CD4-positive, alpha-beta T cell (primary cell): ENCODE data around the gene ACHE. TPM values are rescaled to one million over a fixed set of nuclear protein-coding genes. Genes with fewer than 3 reads are reported as not detected.
"Not testable (repeated sequence)": the region's sequence is repeated elsewhere in the genome, so short reads cannot be mapped to it uniquely, and the experiment has no call there.

Experiments
- ATAC-seq: fragments of 200-7000 bp; cut with Tn5 transposase; one replicate; pipeline ENCODE4 v1.10.0; 2022; ENCODE audit warnings: mild to moderate bottlenecking; ENCODE audit not compliant: poor library complexity
- CTCF ChIA-PET: fragments of 350-600 bp; sonication (Branson Sonifier 250); formaldehyde crosslinking; loops from one replicate; lab custom pipeline; 2021; ENCODE audit warnings: antibody characterized with exemption, inconsistent platforms; lab: Charles Lee
- POLR2A ChIA-PET: fragments of 350-600 bp; sonication (Branson Sonifier 250); formaldehyde crosslinking; loops from one replicate; lab custom pipeline; 2021; ENCODE audit warnings: antibody characterized with exemption, inconsistent platforms; lab: Charles Lee
- DNase-seq, 14 experiments: peaks; one replicate each; pipeline ENCODE4 v3.0.0-alpha.2; 2013 to 2020; ENCODE audit warnings: mixed read lengths in 2 of 14
- H3K27ac ChIP-seq, 2 donors: one replicate each; pipeline versions ENCODE4 v1.5.1 to v1.7.0; 2013; ENCODE audit warnings: low read length in 2 of 2, low read depth in 1 of 2, mild to moderate bottlenecking in 1 of 2
- H3K27me3 ChIP-seq, 2 experiments: 1 replicate in 1 of 2; 2 replicates in 1 of 2; pipeline versions ENCODE4 v1.6.1 to v1.7.0; 2013; ENCODE audit warnings: low read length in 2 of 2, control low read depth in 1 of 2, mild to moderate bottlenecking in 1 of 2, moderate library complexity in 1 of 2; ENCODE audit not compliant: insufficient read depth in 2 of 2, control insufficient read depth in 1 of 2
- H3K36me3 ChIP-seq: one replicate; pipeline ENCODE4 v1.6.1; 2013; ENCODE audit warnings: low read length, control low read depth; ENCODE audit not compliant: insufficient read depth
- H3K4me1 ChIP-seq: one replicate; pipeline ENCODE4 v1.6.1; 2013; ENCODE audit warnings: low read length, control low read depth; ENCODE audit not compliant: insufficient read depth
- H3K4me3 ChIP-seq: one replicate; pipeline ENCODE4 v1.5.1; 2013; ENCODE audit warnings: mild to moderate bottlenecking, low read length, moderate library complexity
- H3K9me3 ChIP-seq, 2 experiments: 1 replicate in 1 of 2; 2 replicates in 1 of 2; pipeline versions ENCODE4 v1.6.1 to v1.7.0; 2013; ENCODE audit warnings: low read length in 2 of 2, mild to moderate bottlenecking in 2 of 2, control low read depth in 1 of 2, moderate library complexity in 1 of 2; ENCODE audit not compliant: control insufficient read depth in 1 of 2, insufficient read depth in 1 of 2
- H3K27ac Mint-ChIP-seq: one replicate; pipeline ENCODE4 v1.8.0; 2020; ENCODE audit warnings: mixed read lengths
- H3K27me3 Mint-ChIP-seq: one replicate; pipeline ENCODE4 v1.8.0; 2021; ENCODE audit warnings: mixed read lengths
- H3K36me3 Mint-ChIP-seq: one replicate; pipeline ENCODE4 v1.8.0; 2021; ENCODE audit warnings: low read depth, mixed read lengths
- H3K4me1 Mint-ChIP-seq: one replicate; pipeline ENCODE4 v1.8.0; 2021; ENCODE audit warnings: low read depth, mixed read lengths
- H3K4me3 Mint-ChIP-seq: one replicate; pipeline ENCODE4 v1.8.0; 2020; ENCODE audit warnings: mild to moderate bottlenecking, mixed read lengths
- H3K9me3 Mint-ChIP-seq: one replicate; pipeline ENCODE4 v1.8.0; 2020; ENCODE audit warnings: mixed read lengths
- CTCF ChIP-seq: fragments of 200-600 bp; IDR thresholded peaks from one replicate; pipeline ENCODE4 v1.8.0; 2022; ENCODE audit warnings: antibody characterized with exemption, mild to moderate bottlenecking
- intact Hi-C, 2 experiments: fragments of 100-400 bp; cut with DNase I in 1 of 2; cut with micrococcal nuclease in 1 of 2; formaldehyde crosslinking; loops; one replicate each; pipeline versions ENCODE4 v1.15.1 to v1.9.0; 2023 to 2025; cut with DNase I, micrococcal nuclease
- total RNA-seq, 174 experiments: library from RNA in 2 of 174; stranded (reverse) in 2 of 174; gene quantifications; one replicate each; pipeline ENCODE4 v1.2.3 and lab custom pipeline; 2021 to 2026

Gene ACHE
- total RNA-seq, 2 experiments from 2014 or later = 0.14 to 0.22 TPM

GRCh38 chr7:100942045-100942774 is 46.5 kb upstream of the ACHE start:
- no peaks in the 10 kb centered on the region for H3K9me3 Mint-ChIP-seq
- no peak overlapping the region for H3K4me3 ChIP-seq
- no peak overlapping the region for H3K4me3 Mint-ChIP-seq
- no peaks in the 10 kb centered on the region for H3K36me3 Mint-ChIP-seq
- H3K36me3 ChIP-seq = no peaks in the 10 kb centered on the region
- no peak for TF ChIP-seq CTCF
- H3K4me1 ChIP-seq = no peaks in the 10 kb centered on the region
- CTCF ChIA-PET = no interaction called here
- peaks cover 0 to 2% of the 10 kb centered on the region in 2 experiments for H3K27me3 ChIP-seq
- H3K27me3 Mint-ChIP-seq = peaks cover 33% of the 10 kb centered on the region
- H3K27ac ChIP-seq = no peak overlapping the region
- DNase-seq (no peak), ATAC-seq (no peak)
- H3K27ac Mint-ChIP-seq = no peak overlapping the region
- intact Hi-C loops = no loop called here
- H3K9me3 ChIP-seq = peaks cover 12 to 14% of the 10 kb centered on the region in 2 experiments
- POLR2A ChIA-PET = no interaction called here
- no peaks in the 10 kb centered on the region for H3K4me1 Mint-ChIP-seq

GRCh38 chr7:100936167-100936566 is 40.5 kb upstream of the ACHE start:
- H3K36me3 Mint-ChIP-seq, H3K27me3 ChIP-seq, ATAC-seq, H3K4me1 ChIP-seq, H3K36me3 ChIP-seq, intact Hi-C loops, DNase-seq, H3K9me3 Mint-ChIP-seq, H3K27ac ChIP-seq, H3K4me1 Mint-ChIP-seq, H3K4me3 ChIP-seq, H3K4me3 Mint-ChIP-seq, H3K27ac Mint-ChIP-seq, POLR2A ChIA-PET, CTCF ChIA-PET: not testable (repeated sequence)
- H3K27me3 Mint-ChIP-seq = peaks cover 21% of the 10 kb centered on the region
- H3K9me3 ChIP-seq = peaks cover 17 to 22% of the 10 kb centered on the region in 2 experiments

- ATAC-seq, H3K9me3 Mint-ChIP-seq, intact Hi-C loops, H3K36me3 ChIP-seq, H3K36me3 Mint-ChIP-seq, H3K27ac Mint-ChIP-seq, POLR2A ChIA-PET, H3K27me3 ChIP-seq, H3K4me3 ChIP-seq, H3K4me3 Mint-ChIP-seq, H3K4me1 ChIP-seq, H3K4me1 Mint-ChIP-seq, H3K27ac ChIP-seq, CTCF ChIA-PET, DNase-seq: not testable (repeated sequence)
- H3K27me3 Mint-ChIP-seq = peaks cover 25% of the 10 kb centered on the region
- peaks cover 17 to 19% of the 10 kb centered on the region in 2 experiments for H3K9me3 ChIP-seq
Measured at GRCh38 chr7:100935381-100935780, 39.7 kb upstream of the ACHE start.

- POLR2A ChIA-PET = no interaction called here
- no peak overlapping the region for H3K27ac Mint-ChIP-seq
Measured at GRCh38 chr7:100933734-100934133, 38.0 kb upstream of the ACHE start.

More at GRCh38 chr7:100933734-100934133, 38.0 kb upstream of the ACHE start:
- Histone ChIP-seq H3K36me3 (no peaks in the 10 kb centered on the region), H3K4me3 (no peak overlapping the region), H3K27me3 (peaks cover 8% of the 10 kb centered on the region in 2 experiments), H3K27ac (no peak overlapping the region), H3K4me1 (no peaks in the 10 kb centered on the region), H3K9me3 (peaks cover 5 to 14% of the 10 kb centered on the region in 2 experiments)
- Mint-ChIP-seq H3K27me3 (peaks cover 25% of the 10 kb centered on the region), H3K9me3 (peaks cover 4% of the 10 kb centered on the region), H3K36me3 (no peaks in the 10 kb centered on the region), H3K4me3 (no peak overlapping the region), H3K4me1 (no peaks in the 10 kb centered on the region)
- DNase-seq (no peak), ATAC-seq (no peak)
- CTCF ChIA-PET = no interaction called here
- intact Hi-C loops = no loop called here
- TF ChIP-seq CTCF = no peak
